GM19035 (cell line): ENCODE measurements around the gene ANKRD34A.

Experiments used
- ATAC-seq: cut with Tn5 transposase; IDR thresholded peaks from one replicate; pipeline ENCODE4 v1.9.1; 2021; ENCODE audit not compliant: unreplicated experiment

The ANKRD34A gene

GRCh38 chr1:145974721-145975120 is 10.3 kb upstream of the ANKRD34A start:
- ATAC-seq: no peak

- no peak for ATAC-seq
Observed at GRCh38 chr1:145972580-145972979, 8.2 kb upstream of the ANKRD34A start.

- ATAC-seq: no peak
Observed at GRCh38 chr1:145967288-145967687, 2.9 kb upstream of the ANKRD34A start.

GRCh38 chr1:145965119-145965744 is 857 bp upstream of the ANKRD34A start:
- ATAC-seq: no peak

- ATAC-seq: no peak
Observed at GRCh38 chr1:145963265-145964019, 933 bp downstream of the ANKRD34A start.

GRCh38 chr1:145962157-145963102 is 1.9 kb downstream of the ANKRD34A start:
- no peak for ATAC-seq

- ATAC-seq: no peak
Observed at GRCh38 chr1:145961425-145962156, 2.8 kb downstream of the ANKRD34A start.

GRCh38 chr1:145961109-145961424 is 3.3 kb downstream of the ANKRD34A start:
- ATAC-seq: no peak

- no peak for ATAC-seq
Observed at GRCh38 chr1:145960468-145961108, 3.8 kb downstream of the ANKRD34A start.

- no peak for ATAC-seq
Observed at GRCh38 chr1:145959957-145960467, 4.4 kb downstream of the ANKRD34A start.

- no peak for ATAC-seq
Observed at GRCh38 chr1:145959333-145959732, 5.0 kb downstream of the ANKRD34A start.

GRCh38 chr1:145958734-145959133 is 5.6 kb downstream of the ANKRD34A start:
- ATAC-seq: no peak

- ATAC-seq: peak; percentile 89
Observed at GRCh38 chr1:145957443-145958319, 6.7 kb downstream of the ANKRD34A start, which contains the start of gene LIX1L. Gene LIX1L, minus strand, starts transcription at chr1:145958017. Its CDS starts 90 bp downstream, at chr1:145957927.

- no peak for ATAC-seq
Observed at GRCh38 chr1:145956781-145957442, 7.5 kb downstream of the ANKRD34A start.

GRCh38 chr1:145956361-145956760 is 8.0 kb downstream of the ANKRD34A start:
- ATAC-seq: no peak

GRCh38 chr1:145955436-145955835 is 8.9 kb downstream of the ANKRD34A start:
- no peak for ATAC-seq

- ATAC-seq: no peak
Observed at GRCh38 chr1:145953861-145954260, 10.5 kb downstream of the ANKRD34A start.

- ATAC-seq: no peak
Observed at GRCh38 chr1:145952903-145953302, 11.5 kb downstream of the ANKRD34A start.

- ATAC-seq: no peak
Observed at GRCh38 chr1:145951526-145951925, 12.8 kb downstream of the ANKRD34A start.
